HL-60 (cell line): ENCODE data around the gene TEX50.

Source experiments
- CTCF ChIP-seq: IDR thresholded peaks from one replicate; pipeline ENCODE4 v1.5.1; 2011; ENCODE audit warnings: low read length, control low read depth, inconsistent platforms; ENCODE audit not compliant: insufficient read depth
- POLR2AphosphoS5 ChIP-seq: IDR thresholded peaks from 2 replicates; pipeline ENCODE4 v1.6.1; 2012; ENCODE audit warnings: low read depth

GRCh38 chr1:173648880-173649605 lies 13.9 kb downstream of the TEX50 start:
- TF ChIP-seq CTCF (no peak), POLR2AphosphoS5 (no peak)
